ENCODE measurements around the gene ADAMTS12.

GRCh38 chr5:33761139-33761538, 130.7 kb downstream of the ADAMTS12 start:
- TF ChIP-seq CTCF (conservative IDR thresholded peaks at IDR 0.05 in 1 of 2, IDR thresholded peaks at IDR 0.05 in 1 of 2; ENCODE audit: low read depth in 1 of 2, low read length in 2 of 2) (no peak), EZH2 (IDR thresholded peaks at IDR 0.05; ENCODE audit: low read length, missing control alignments) (no peak)
